Prostate gland (tissue), 2 donors: ENCODE results near the gene PGM1.

Experiments
- CTCF ChIP-seq, 4 experiments: fragments of 200-600 bp in 2 of 4; fragments of 450-650 bp in 2 of 4; sonication (generic) in 2 of 4; IDR thresholded peaks; 1 replicate in 3 of 4; 2 replicates in 1 of 4; pipeline ENCODE4 v1.5.1; 2016 to 2019; ENCODE audit warnings: antibody characterized with exemption in 4 of 4, mild to moderate bottlenecking in 2 of 4, moderate library complexity in 2 of 4
- POLR2AphosphoS5 ChIP-seq: sonication (generic); formaldehyde crosslinking; IDR thresholded peaks from one replicate; pipeline ENCODE4 v1.6.1; 2017; ENCODE audit warnings: antibody characterized with exemption

DNA sequence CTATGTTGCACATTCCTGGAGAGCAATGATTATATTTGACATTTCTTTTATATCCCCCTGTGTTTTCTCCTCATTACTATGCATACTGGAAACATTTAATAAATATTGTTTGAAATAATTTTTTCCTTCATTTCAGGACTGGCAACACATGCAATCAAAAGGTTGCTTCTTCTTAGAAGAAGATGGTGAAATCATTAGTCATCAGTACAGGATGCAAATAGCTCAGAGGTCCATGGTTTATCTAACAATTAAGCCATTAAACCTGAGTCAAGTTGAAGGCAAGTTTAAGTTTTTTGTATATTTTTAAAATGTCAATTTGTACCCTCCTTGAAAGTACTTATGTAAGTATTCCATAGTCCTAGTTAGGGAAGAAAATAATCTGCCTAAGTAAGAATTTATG lies 47.4 kb upstream of the PGM1 start:
- TF ChIP-seq POLR2AphosphoS5 (no peak), CTCF (IDR thresholded peaks at IDR 0.05) (no peak)
